ENCODE data around the gene PODXL2. TPM values are rescaled to one million over a fixed set of nuclear protein-coding genes. Genes with fewer than 3 reads are reported as not detected.

PODXL2 gene
- total and polyA plus RNA-seq, 2 of the 8 experiments (the other 6 are each of a cell fraction or from before 2014, with no cell fraction given) = 27.6 to 31.6 TPM

DNA sequence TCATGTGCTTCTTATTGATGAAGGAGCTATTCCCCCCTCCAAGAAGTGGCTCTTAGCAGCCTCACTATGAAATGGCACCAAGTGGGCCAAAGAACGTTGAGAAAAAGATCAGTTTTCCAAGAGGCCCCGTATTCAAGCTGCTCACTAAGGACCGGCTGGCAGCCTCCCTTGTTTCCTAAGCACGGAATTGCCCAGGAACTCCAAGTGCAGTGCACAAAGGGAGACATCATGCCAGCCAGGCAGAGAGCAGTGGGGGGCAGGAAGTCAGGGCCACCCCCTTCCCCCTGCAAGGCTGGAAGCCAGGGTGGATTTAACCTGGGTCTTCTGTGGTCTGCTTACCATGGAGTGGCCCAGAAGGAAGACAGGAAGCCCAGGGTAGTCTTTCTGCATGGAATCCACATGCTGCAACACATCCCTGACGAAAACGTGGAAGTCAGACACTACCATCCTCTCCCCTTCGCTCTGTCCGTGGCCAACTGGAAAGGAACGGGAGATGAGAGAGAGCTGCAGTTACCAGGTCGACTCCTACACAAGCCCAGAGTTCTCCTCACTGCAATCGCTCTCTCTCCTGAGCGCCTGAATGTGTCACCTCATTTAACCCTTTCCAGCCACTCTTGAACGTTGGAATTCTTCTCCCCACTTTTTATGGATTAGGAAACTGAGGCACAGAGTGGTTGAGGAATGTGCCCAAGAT is 93.3 kb downstream of the PODXL2 start:
- Histone ChIP-seq H3K27ac (ENCODE audit: low read depth, low read length) (no peak overlapping the region), H3K4me2 (ENCODE audit: insufficient read depth in 1 of 2, low read depth in 2 of 2, low read length in 2 of 2) (peak overlapping the region; percentile 13 to 20; a peak in 1 of 4 replicates), H2BK12ac (ENCODE audit: low read depth, low read length) (no peak overlapping the region; the same call in 1 of the 2 replicates), H3K23me2 (ENCODE audit: low read depth, low read length) (no peaks in the 10 kb centered on the region; the same call in 1 of the 2 replicates), H3K56ac (replicated peaks; ENCODE audit: insufficient read length, low read depth, low read length) (no peak overlapping the region), H3K9ac (replicated peaks in 1 of 4; ENCODE audit: extremely low read depth in 1 of 4, low read depth in 3 of 4, low read length in 3 of 4) (no peak overlapping the region), H3K9me3 (ENCODE audit: insufficient read depth in 2 of 2, low read depth in 1 of 2, low read length in 1 of 2) (no peaks in the 10 kb centered on the region), H3K36me3 (ENCODE audit: control insufficient read depth in 2 of 4, insufficient read depth in 4 of 4, low read length in 3 of 4) (no peaks in the 10 kb centered on the region), H3K14ac (ENCODE audit: insufficient read length) (no peak overlapping the region), H3K4ac (replicated peaks; ENCODE audit: insufficient read length, low read depth, low read length) (no peak overlapping the region), H3K18ac (ENCODE audit: extremely low read depth, low read length) (0 out of 2 replicates have a peak overlapping the region, but pooled peaks have one; percentile 13), H2BK5ac (ENCODE audit: low read depth, low read length) (no peak overlapping the region; the same call in 1 of the 2 replicates), H3K27me3 (replicated peaks in 1 of 4; ENCODE audit: control insufficient read depth in 3 of 4, extremely low read depth in 1 of 4, insufficient read depth in 3 of 4, low read length in 3 of 4) (no peaks in the 10 kb centered on the region), H2BK20ac (ENCODE audit: low read length) (no peak overlapping the region), H2BK120ac (replicated peaks; ENCODE audit: low read depth, low read length) (no peak overlapping the region), H4K5ac (ENCODE audit: insufficient read length, low read depth, low read length) (no peak overlapping the region), H2BK15ac (ENCODE audit: low read length) (peak overlapping the region; percentile 55; the same call in 1 of the 2 replicates), H3K79me1 (ENCODE audit: low read depth, low read length) (no peaks in the 10 kb centered on the region), H3K4me1 (replicated peaks in 1 of 4; ENCODE audit: control insufficient read depth in 3 of 4, insufficient read depth in 4 of 4, low read length in 3 of 4) (peaks cover 0 to 14% (median 6%) of the 10 kb centered on the region in 4 experiments; a peak in 5 of 7 replicates), H3K23ac (ENCODE audit: insufficient read length) (no peak overlapping the region), H3K4me3 (ENCODE audit: extremely low read depth in 1 of 4, insufficient read depth in 2 of 4, low read depth in 3 of 4, low read length in 4 of 4) (no peak overlapping the region), H4K91ac (replicated peaks; ENCODE audit: insufficient read length, low read length) (no peak overlapping the region), H4K8ac (ENCODE audit: extremely low read depth, insufficient read depth, low read length) (no peak overlapping the region; the same call in 1 of the 2 replicates), H2AFZ (ENCODE audit: low read length) (no peak overlapping the region), H2AK5ac (ENCODE audit: low read depth, low read length) (no peak overlapping the region), H3K79me2 (ENCODE audit: control insufficient read depth in 1 of 2, insufficient read depth in 2 of 2, low read length in 2 of 2) (no peaks in the 10 kb centered on the region), H4K20me1 (replicated peaks in 1 of 2; ENCODE audit: control insufficient read depth in 1 of 2, insufficient read depth in 2 of 2, low read length in 2 of 2) (no peaks in the 10 kb centered on the region)
- POLR2A ChIA-PET (ENCODE audit: partially characterized antibody) = no interaction called here
- FAIRE-seq (no peak), DNase-seq (ENCODE audit: low read depth in 1 of 2, low spot score in 2 of 2) (no peak)
- 74% methylated on average over 13 of the region's 13 CpGs; no CpG with 5 or more reads in 1 of the 2 experiments for WGBS, 2 experiments (ENCODE audit: extremely low coverage in 1 of 2, insufficient coverage in 1 of 2, insufficient read length in 1 of 2, insufficient replicate concordance in 2 of 2, low coverage in 1 of 2, low lambda C conversion rate in 2 of 2, missing lambda C conversion rate in 1 of 2)
- CTCF ChIA-PET (ENCODE audit: partially characterized antibody) = interaction anchor here (0.7 to 1.5 kb wide), 3 partner anchors 10 to 39 kb away, joined by 3 read pairs; no protein-coding TSS in a partner anchor
- TF ChIP-seq POLR2A (IDR thresholded peaks at IDR 0.05; ENCODE audit: control extremely low read depth in 1 of 2, low read depth in 2 of 2, low read length in 2 of 2) = no peak
- no peak for TF ChIP-seq FOSL1 (IDR thresholded peaks at IDR 0.05; ENCODE audit: insufficient read depth, low read depth, low read length)
- TF ChIP-seq RFX5 (IDR thresholded peaks at IDR 0.05; ENCODE audit: borderline replicate concordance, low read depth, low read length) = no peak
- TF ChIP-seq TAF1 (IDR thresholded peaks at IDR 0.05; ENCODE audit: low read depth, low read length) = no peak
- TF ChIP-seq CHD1 (IDR thresholded peaks at IDR 0.05; ENCODE audit: low read depth, low read length) = no peak
- TF ChIP-seq CBX8 (IDR thresholded peaks at IDR 0.05; ENCODE audit: borderline replicate concordance, low read depth, low read length) = no peak
- TF ChIP-seq, protein P1, sequence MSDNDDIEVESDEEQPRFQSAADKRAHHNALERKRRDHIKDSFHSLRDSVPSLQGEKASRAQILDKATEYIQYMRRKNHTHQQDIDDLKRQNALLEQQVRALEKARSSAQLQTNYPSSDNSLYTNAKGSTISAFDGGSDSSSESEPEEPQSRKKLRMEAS (IDR thresholded peaks at IDR 0.05) = no peak
- no peak for TF ChIP-seq KDM1A (IDR thresholded peaks at IDR 0.05; ENCODE audit: borderline replicate concordance, low read length)
- TF ChIP-seq CTBP2 (IDR thresholded peaks at IDR 0.05; ENCODE audit: borderline replicate concordance, insufficient read depth, insufficient read length, low read length) = no peak
- no peak for TF ChIP-seq SP1 (IDR thresholded peaks at IDR 0.05; ENCODE audit: low read depth, low read length)
- no peak for TF ChIP-seq TCF12 (IDR thresholded peaks at IDR 0.05; ENCODE audit: low read depth, low read length)
- TF ChIP-seq EZH2 (IDR thresholded peaks at IDR 0.05; ENCODE audit: low read depth, low read length, severe bottlenecking) = no peak
- no peak for TF ChIP-seq SP4 (IDR thresholded peaks at IDR 0.05; ENCODE audit: low read length)

Data from H1 (cell line).